Peyer's patch (tissue), 4 donors: ENCODE measurements around the gene SMARCA2.

Experiments used
- POLR2A ChIP-seq, 2 donors: fragments of 450-650 bp; IDR thresholded peaks; one replicate each; pipeline ENCODE4 v1.5.1; 2017; ENCODE audit warnings: antibody characterized with exemption in 2 of 2, mild to moderate bottlenecking in 2 of 2, moderate library complexity in 2 of 2
- TF ChIP-seq, protein P1 (sequence below), 6 experiments: fragments of 450-650 bp in 4 of 6; fragments of 200-600 bp in 2 of 6; sonication (generic) in 1 of 6; IDR thresholded peaks; one replicate each; pipeline ENCODE4 v1.5.1; 2017 to 2019; ENCODE audit warnings: antibody characterized with exemption in 6 of 6, mild to moderate bottlenecking in 3 of 6, moderate library complexity in 1 of 6

DNA sequence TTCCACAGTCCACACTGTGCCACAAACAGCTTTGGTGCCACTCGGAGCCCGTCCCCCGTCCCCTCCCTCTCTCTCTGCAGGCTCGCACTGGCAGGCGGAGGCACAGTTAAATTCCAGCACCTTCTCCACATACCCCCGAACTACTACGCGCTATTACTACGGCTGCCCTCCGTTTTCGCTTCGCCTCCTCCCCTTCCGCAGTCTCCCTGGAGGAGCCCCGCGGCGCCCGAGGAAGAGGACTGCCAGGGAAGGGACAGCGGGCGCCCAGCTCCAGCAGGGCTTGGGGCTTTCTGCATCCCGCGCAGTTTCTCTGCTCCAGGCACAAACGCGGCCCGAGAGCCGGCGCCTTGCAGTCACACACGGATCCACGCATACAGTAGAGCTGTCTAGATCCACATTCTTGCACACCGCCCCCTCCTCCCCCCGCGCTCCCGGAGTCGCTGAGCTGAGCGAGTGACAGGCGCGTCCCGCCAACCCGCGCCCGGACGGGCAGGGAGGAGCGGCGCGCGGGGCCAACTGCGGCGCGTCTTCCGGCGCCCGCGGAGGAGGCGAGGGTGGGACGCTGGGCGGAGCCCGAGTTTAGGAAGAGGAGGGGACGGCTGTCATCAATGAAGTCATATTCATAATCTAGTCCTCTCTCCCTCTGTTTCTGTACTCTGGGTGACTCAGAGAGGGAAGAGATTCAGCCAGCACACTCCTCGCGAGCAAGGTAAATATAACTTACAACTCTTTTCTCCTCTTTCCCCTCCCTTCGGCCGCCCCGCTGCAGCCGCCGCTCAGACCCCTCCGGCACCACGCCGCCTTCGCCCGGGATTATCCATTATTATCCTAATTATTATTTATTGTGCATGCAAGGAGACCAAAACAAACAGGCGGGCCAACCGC is at the start of gene SMARCA2:
- TF ChIP-seq, protein P1, sequence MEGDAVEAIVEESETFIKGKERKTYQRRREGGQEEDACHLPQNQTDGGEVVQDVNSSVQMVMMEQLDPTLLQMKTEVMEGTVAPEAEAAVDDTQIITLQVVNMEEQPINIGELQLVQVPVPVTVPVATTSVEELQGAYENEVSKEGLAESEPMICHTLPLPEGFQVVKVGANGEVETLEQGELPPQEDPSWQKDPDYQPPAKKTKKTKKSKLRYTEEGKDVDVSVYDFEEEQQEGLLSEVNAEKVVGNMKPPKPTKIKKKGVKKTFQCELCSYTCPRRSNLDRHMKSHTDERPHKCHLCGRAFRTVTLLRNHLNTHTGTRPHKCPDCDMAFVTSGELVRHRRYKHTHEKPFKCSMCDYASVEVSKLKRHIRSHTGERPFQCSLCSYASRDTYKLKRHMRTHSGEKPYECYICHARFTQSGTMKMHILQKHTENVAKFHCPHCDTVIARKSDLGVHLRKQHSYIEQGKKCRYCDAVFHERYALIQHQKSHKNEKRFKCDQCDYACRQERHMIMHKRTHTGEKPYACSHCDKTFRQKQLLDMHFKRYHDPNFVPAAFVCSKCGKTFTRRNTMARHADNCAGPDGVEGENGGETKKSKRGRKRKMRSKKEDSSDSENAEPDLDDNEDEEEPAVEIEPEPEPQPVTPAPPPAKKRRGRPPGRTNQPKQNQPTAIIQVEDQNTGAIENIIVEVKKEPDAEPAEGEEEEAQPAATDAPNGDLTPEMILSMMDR (IDR thresholded peaks at IDR 0.05) = peak in 1 of 6 experiments; percentile 2
- TF ChIP-seq POLR2A (IDR thresholded peaks at IDR 0.05) = peak; percentile 95 to 97
